Breast epithelium (tissue), 3 donors: ENCODE data around the gene MSH5.

Experiments used
- CTCF ChIP-seq, 3 donors: fragments of 450-650 bp; IDR thresholded peaks; one replicate each; pipeline ENCODE4 v1.5.1; 2016 to 2017; ENCODE audit warnings: antibody characterized with exemption in 3 of 3, mild to moderate bottlenecking in 3 of 3, moderate library complexity in 3 of 3
- POLR2A ChIP-seq: fragments of 450-650 bp; IDR thresholded peaks from one replicate; pipeline ENCODE4 v1.6.1; 2016; ENCODE audit warnings: antibody characterized with exemption, mild to moderate bottlenecking, moderate library complexity
- POLR2AphosphoS5 ChIP-seq, 3 donors: sonication (generic); formaldehyde crosslinking; IDR thresholded peaks; one replicate each; pipeline ENCODE4 v1.6.1; 2017; ENCODE audit warnings: antibody characterized with exemption in 3 of 3

- TF ChIP-seq CTCF (IDR thresholded peaks at IDR 0.05) (no peak), POLR2A (no peak), POLR2AphosphoS5 (IDR thresholded peaks at IDR 0.05) (no peak)
Measured at GRCh38 chr6:31770860-31771259, 31.1 kb downstream of the MSH5 start.
